ENCODE measurements around the gene SUMO4.

GRCh38 chr6:149356081-149356750, 43.8 kb upstream of the SUMO4 start:
- TF ChIP-seq POLR2A (IDR thresholded peaks at IDR 0.05; ENCODE audit: control extremely low read depth in 1 of 2, low read depth in 2 of 2, low read length in 2 of 2), result no peak
- TF ChIP-seq EP300 (IDR thresholded peaks at IDR 0.05; ENCODE audit: borderline replicate concordance in 1 of 2, low read depth in 2 of 2, low read length in 2 of 2), result no peak
- TF ChIP-seq EZH2 (IDR thresholded peaks at IDR 0.05; ENCODE audit: low read depth, low read length, severe bottlenecking), result no peak
- no peak for TF ChIP-seq CTCF (IDR thresholded peaks at IDR 0.05; ENCODE audit: control extremely low read depth in 1 of 3, insufficient read depth in 1 of 3, low read depth in 1 of 3, low read length in 3 of 3)
- no peak for TF ChIP-seq ZNF274 (IDR thresholded peaks at IDR 0.05; ENCODE audit: borderline replicate concordance, extremely low read depth, low read length)
- no peak for TF ChIP-seq YY1 (IDR thresholded peaks at IDR 0.05; ENCODE audit: low read depth, low read length)
- TF ChIP-seq BRCA1 (IDR thresholded peaks at IDR 0.05; ENCODE audit: low read depth, low read length), result no peak

Data from H1 (cell line).